Cerebellar cortex (tissue), 1 donor: ENCODE data around the gene PRB2.
"Not testable (repeated sequence)": the region's sequence is repeated elsewhere in the genome, so short reads cannot be mapped to it uniquely, and the experiment has no call there.

Experiments
- DNase-seq: peaks from one replicate; pipeline ENCODE4 v3.0.0-alpha.2; 2015; ENCODE audit warnings: low spot score

Gene PRB2

GRCh38 chr12:11395467-11395866, at the start of gene PRB2:
Gene PRB2 (minus strand): TSS chr12:11395567. CDS start chr12:11395529, 38 bp downstream.
- DNase-seq = not testable (repeated sequence)

GRCh38 chr12:11437966-11438365, 42.6 kb upstream of the PRB2 start:
- no peak for DNase-seq

GRCh38 chr12:11433664-11434063, 38.3 kb upstream of the PRB2 start:
- DNase-seq = no peak

GRCh38 chr12:11431486-11431885, 36.1 kb upstream of the PRB2 start:
- no peak for DNase-seq

- DNase-seq = no peak
Measured at GRCh38 chr12:11427341-11427740, 32.0 kb upstream of the PRB2 start.

GRCh38 chr12:11412731-11413130, 17.4 kb upstream of the PRB2 start:
- no peak for DNase-seq

- no peak for DNase-seq
Measured at GRCh38 chr12:11408096-11408495, 12.7 kb upstream of the PRB2 start.

GRCh38 chr12:11397366-11397765, 2.0 kb upstream of the PRB2 start:
- no peak for DNase-seq

GRCh38 chr12:11391456-11391855, 3.9 kb downstream of the PRB2 start:
- DNase-seq = not testable (repeated sequence)

- not testable (repeated sequence) for DNase-seq
Measured at GRCh38 chr12:11377420-11377819, 17.9 kb downstream of the PRB2 start.

GRCh38 chr12:11361151-11361550, 34.2 kb downstream of the PRB2 start:
- no peak for DNase-seq

GRCh38 chr12:11360205-11360883, 35.0 kb downstream of the PRB2 start:
- not testable (repeated sequence) for DNase-seq

- DNase-seq = not testable (repeated sequence)
Measured at GRCh38 chr12:11351736-11352135, 43.6 kb downstream of the PRB2 start.

- no peak for DNase-seq
Measured at GRCh38 chr12:11348439-11348838, 46.9 kb downstream of the PRB2 start.

GRCh38 chr12:11347810-11348209, 47.6 kb downstream of the PRB2 start:
- DNase-seq = no peak

- DNase-seq = no peak
Measured at GRCh38 chr12:11344500-11344899, 50.9 kb downstream of the PRB2 start.
